Measurements from ENCODE around the gene MMP1.

MMP1 gene

DNA sequence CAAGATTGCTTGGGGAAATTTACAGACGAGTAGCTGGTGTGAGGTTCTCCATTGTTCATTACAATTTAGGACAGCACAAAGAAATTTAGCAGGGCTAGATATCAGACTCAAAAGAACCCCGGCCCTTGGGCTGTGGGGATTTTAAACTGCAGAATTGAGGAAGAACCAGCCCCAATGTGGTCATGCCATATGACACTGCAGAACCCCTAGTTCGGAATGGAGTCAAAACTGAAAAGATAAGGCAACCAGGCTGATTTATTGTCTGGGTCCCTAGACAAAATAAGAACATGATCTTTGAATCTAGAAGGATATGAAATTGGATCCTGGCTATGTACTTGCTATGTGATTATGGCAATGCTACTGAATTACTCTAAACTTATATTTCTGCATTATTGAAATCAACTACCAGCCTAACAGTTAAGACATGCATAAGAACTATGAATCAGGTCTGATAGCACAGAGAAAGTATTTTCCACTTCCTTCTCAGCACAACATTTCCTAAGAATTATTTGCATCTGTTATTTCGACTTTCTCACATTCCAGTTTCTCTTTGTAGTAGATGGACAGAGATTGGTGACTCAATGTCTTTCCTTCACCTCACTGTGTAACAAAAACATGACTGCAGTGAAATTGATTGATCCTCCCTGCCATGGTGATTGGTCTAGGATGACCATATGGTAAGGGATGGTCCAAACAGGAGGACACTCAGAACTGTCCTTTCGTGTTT is 32.2 kb upstream of the MMP1 start:
- Histone ChIP-seq H4K20me1 (ENCODE audit: insufficient read depth, low read length, poor library complexity, severe bottlenecking) (no peaks in the 10 kb centered on the region), H3K9ac (ENCODE audit: low read depth, low read length, poor library complexity, severe bottlenecking) (no peak overlapping the region), H3K4me1 (ENCODE audit: insufficient read depth, low read length, poor library complexity, severe bottlenecking) (no peaks in the 10 kb centered on the region), H2AFZ (ENCODE audit: low read length) (no peak overlapping the region), H3K4me2 (ENCODE audit: low read depth, low read length, poor library complexity, severe bottlenecking) (no peak overlapping the region), H3K9me2 (replicated peaks; ENCODE audit: low read depth, low read length) (no peaks in the 10 kb centered on the region), H3K27me3 (ENCODE audit: insufficient read depth, low read length, poor library complexity, severe bottlenecking) (no peaks in the 10 kb centered on the region), H3K9me3 (ENCODE audit: insufficient read depth, low read depth, low read length) (no peaks in the 10 kb centered on the region), H3K79me2 (ENCODE audit: insufficient read depth, low read length) (no peaks in the 10 kb centered on the region), H3K36me3 (ENCODE audit: insufficient read depth, low read length) (no peaks in the 10 kb centered on the region), H3F3A (ENCODE audit: low read depth) (no peaks in the 10 kb centered on the region), H3K4me3 (ENCODE audit: low read length, poor library complexity, severe bottlenecking) (no peak overlapping the region)
- TF ChIP-seq CTCF (conservative IDR thresholded peaks at IDR 0.05; ENCODE audit: low read length) (no peak), EZH2phosphoT487 (IDR thresholded peaks at IDR 0.05; ENCODE audit: borderline replicate concordance) (no peak)

DNA sequence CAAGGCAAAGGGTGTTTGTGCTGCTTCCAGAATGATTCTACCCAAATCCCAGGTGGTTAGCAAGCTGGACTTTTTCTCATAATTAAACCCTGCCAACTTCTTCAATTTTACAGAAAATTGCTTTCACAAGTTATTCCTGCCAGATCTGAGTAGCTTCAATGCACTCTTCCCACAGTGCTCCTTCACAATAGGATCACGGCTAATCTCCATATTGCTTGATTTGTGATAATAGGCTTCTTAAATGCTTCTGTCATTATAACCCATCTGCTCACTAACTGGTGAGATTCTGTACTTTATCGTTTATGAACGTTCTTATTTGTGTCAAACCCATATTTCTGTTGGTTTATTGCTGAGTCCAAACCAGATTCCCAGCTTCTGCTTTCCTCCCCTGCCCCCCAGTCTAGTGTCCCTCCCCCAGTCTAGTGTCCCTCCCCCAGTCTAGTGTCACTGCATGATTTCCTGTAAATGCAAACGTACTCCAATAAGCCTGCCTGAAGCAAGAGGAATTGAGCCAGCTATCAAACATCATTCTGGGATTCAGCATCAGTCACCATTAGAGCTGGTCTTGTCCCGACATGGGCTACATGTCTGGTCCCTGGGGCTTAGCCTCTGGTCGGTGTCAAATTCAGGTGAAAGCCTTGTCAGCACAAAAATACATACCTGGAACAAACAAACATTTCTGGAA is 31.5 kb upstream of the MMP1 start:
- Histone ChIP-seq H3K9me3 (ENCODE audit: insufficient read depth, low read depth, low read length) (no peaks in the 10 kb centered on the region), H3K4me1 (ENCODE audit: insufficient read depth, low read length, poor library complexity, severe bottlenecking) (no peaks in the 10 kb centered on the region), H3K79me2 (ENCODE audit: insufficient read depth, low read length) (no peaks in the 10 kb centered on the region), H3K27me3 (ENCODE audit: insufficient read depth, low read length, poor library complexity, severe bottlenecking) (no peaks in the 10 kb centered on the region), H4K20me1 (ENCODE audit: insufficient read depth, low read length, poor library complexity, severe bottlenecking) (no peaks in the 10 kb centered on the region), H3K9me2 (replicated peaks; ENCODE audit: low read depth, low read length) (no peaks in the 10 kb centered on the region), H3K9ac (ENCODE audit: low read depth, low read length, poor library complexity, severe bottlenecking) (no peak overlapping the region), H3K4me2 (ENCODE audit: low read depth, low read length, poor library complexity, severe bottlenecking) (no peak overlapping the region), H3K36me3 (ENCODE audit: insufficient read depth, low read length) (no peaks in the 10 kb centered on the region), H3F3A (ENCODE audit: low read depth) (no peaks in the 10 kb centered on the region), H3K4me3 (ENCODE audit: low read length, poor library complexity, severe bottlenecking) (no peak overlapping the region), H2AFZ (ENCODE audit: low read length) (no peak overlapping the region)
- TF ChIP-seq CTCF (conservative IDR thresholded peaks at IDR 0.05; ENCODE audit: low read length), result no peak
- TF ChIP-seq EZH2phosphoT487 (IDR thresholded peaks at IDR 0.05; ENCODE audit: borderline replicate concordance), result no peak

GRCh38 chr11:102824556-102824955 is 26.6 kb upstream of the MMP1 start:
- no peak overlapping the region for H3K4me2 ChIP-seq (ENCODE audit: low read depth, low read length, poor library complexity, severe bottlenecking)
- H3K9ac ChIP-seq (ENCODE audit: low read depth, low read length, poor library complexity, severe bottlenecking), result no peak overlapping the region
- no peaks in the 10 kb centered on the region for H3K36me3 ChIP-seq (ENCODE audit: insufficient read depth, low read length)
- no peaks in the 10 kb centered on the region; the same call in 1 of the 2 replicates for H3K9me2 ChIP-seq (replicated peaks; ENCODE audit: low read depth, low read length)
- H3F3A ChIP-seq (ENCODE audit: low read depth), result no peaks in the 10 kb centered on the region
- no peaks in the 10 kb centered on the region for H3K9me3 ChIP-seq (ENCODE audit: insufficient read depth, low read depth, low read length)
- H4K20me1 ChIP-seq (ENCODE audit: insufficient read depth, low read length, poor library complexity, severe bottlenecking), result no peaks in the 10 kb centered on the region
- no peak for TF ChIP-seq CTCF (conservative IDR thresholded peaks at IDR 0.05; ENCODE audit: low read length)
- no peak for TF ChIP-seq EZH2phosphoT487 (IDR thresholded peaks at IDR 0.05; ENCODE audit: borderline replicate concordance)
- no peaks in the 10 kb centered on the region for H3K27me3 ChIP-seq (ENCODE audit: insufficient read depth, low read length, poor library complexity, severe bottlenecking)
- H2AFZ ChIP-seq (ENCODE audit: low read length), result no peak overlapping the region
- H3K79me2 ChIP-seq (ENCODE audit: insufficient read depth, low read length), result no peaks in the 10 kb centered on the region
- H3K4me1 ChIP-seq (ENCODE audit: insufficient read depth, low read length, poor library complexity, severe bottlenecking), result no peaks in the 10 kb centered on the region
- no peak overlapping the region for H3K4me3 ChIP-seq (ENCODE audit: low read length, poor library complexity, severe bottlenecking)

Measured in Loucy (cell line).